Ishikawa (cell line): ENCODE results near the gene KCNN2.

Experiments
- CEBPB ChIP-seq: IDR thresholded peaks from 2 replicates; pipeline ENCODE4 v1.6.1; 2012
- CREB1 ChIP-seq: IDR thresholded peaks from 2 replicates; pipeline ENCODE4 v1.6.1; 2012; ENCODE audit warnings: low read depth
- EGR1 ChIP-seq: IDR thresholded peaks from 2 replicates; pipeline ENCODE4 v1.6.1; 2012
- EP300 ChIP-seq: IDR thresholded peaks from 2 replicates; pipeline ENCODE4 v1.6.1; 2012; ENCODE audit warnings: borderline replicate concordance
- FOXM1 ChIP-seq: IDR thresholded peaks from 2 replicates; pipeline ENCODE4 v1.6.1; 2012; ENCODE audit warnings: low read depth, borderline replicate concordance
- MAX ChIP-seq: IDR thresholded peaks from 2 replicates; pipeline ENCODE4 v1.6.1; 2012
- NFIC ChIP-seq: IDR thresholded peaks from 2 replicates; pipeline ENCODE4 v1.6.1; 2012
- RAD21 ChIP-seq: IDR thresholded peaks from 2 replicates; pipeline ENCODE4 v1.6.1; 2012; ENCODE audit warnings: low read depth
- REST ChIP-seq: IDR thresholded peaks from 2 replicates; pipeline ENCODE4 v1.6.1; 2012; ENCODE audit warnings: low read depth, mild to moderate bottlenecking
- TAF1 ChIP-seq: IDR thresholded peaks from 2 replicates; pipeline ENCODE4 v1.6.1; 2012; ENCODE audit warnings: low read depth, mild to moderate bottlenecking
- TCF12 ChIP-seq: IDR thresholded peaks from 2 replicates; pipeline ENCODE4 v1.6.1; 2012; ENCODE audit warnings: low read depth
- TEAD4 ChIP-seq: IDR thresholded peaks from 2 replicates; pipeline ENCODE4 v1.6.1; 2012
- USF1 ChIP-seq: IDR thresholded peaks from 2 replicates; pipeline ENCODE4 v1.6.1; 2012
- YY1 ChIP-seq: IDR thresholded peaks from 2 replicates; pipeline ENCODE4 v1.6.1; 2012; ENCODE audit warnings: low read depth
- ZBTB7A ChIP-seq: IDR thresholded peaks from 2 replicates; pipeline ENCODE4 v1.6.1; 2012; ENCODE audit warnings: low read depth

The KCNN2 gene

GRCh38 chr5:114437936-114438335, 76.1 kb downstream of the KCNN2 start:
- no peak for TF ChIP-seq CEBPB
- no peak for TF ChIP-seq REST
- no peak for TF ChIP-seq FOXM1
- no peak for TF ChIP-seq ZBTB7A
- no peak for TF ChIP-seq TCF12
- no peak for TF ChIP-seq CREB1
- no peak for TF ChIP-seq EGR1
- no peak for TF ChIP-seq EP300
- TF ChIP-seq TAF1 = no peak
- TF ChIP-seq USF1 = no peak
- TF ChIP-seq MAX = no peak
- TF ChIP-seq NFIC = no peak
- no peak for TF ChIP-seq TEAD4
- TF ChIP-seq YY1 = no peak
- TF ChIP-seq RAD21 = no peak

- TF ChIP-seq TAF1 (no peak), CEBPB (no peak), MAX (no peak), ZBTB7A (no peak), CREB1 (no peak), TCF12 (no peak), FOXM1 (no peak), USF1 (no peak), EP300 (no peak), EGR1 (no peak), TEAD4 (no peak), RAD21 (no peak), NFIC (no peak), REST (no peak)
These were observed 76.6 kb downstream of the KCNN2 start for GRCh38 chr5:114438471-114438870.

GRCh38 chr5:114447084-114447773, 85.4 kb downstream of the KCNN2 start:
- TF ChIP-seq TAF1 (no peak), MAX (no peak), TCF12 (no peak), NFIC (no peak), EP300 (no peak), YY1 (no peak), EGR1 (no peak)

GRCh38 chr5:114448481-114448880, 86.6 kb downstream of the KCNN2 start:
- no peak for TF ChIP-seq NFIC
- no peak for TF ChIP-seq USF1
- no peak for TF ChIP-seq EGR1
- TF ChIP-seq RAD21 = no peak
- no peak for TF ChIP-seq CREB1
- no peak for TF ChIP-seq ZBTB7A
- TF ChIP-seq CEBPB = no peak
- no peak for TF ChIP-seq MAX
- no peak for TF ChIP-seq YY1
- no peak for TF ChIP-seq TAF1
- no peak for TF ChIP-seq EP300
- no peak for TF ChIP-seq REST
- TF ChIP-seq FOXM1 = no peak
